ENCODE results near the gene PLEKHG1. TPM values are rescaled to one million over a fixed set of nuclear protein-coding genes. Genes with fewer than 3 reads are reported as not detected.

The PLEKHG1 gene
- total and polyA plus RNA-seq, 11 donors: 2.2 to 27.0 (median 11.3) TPM

DNA sequence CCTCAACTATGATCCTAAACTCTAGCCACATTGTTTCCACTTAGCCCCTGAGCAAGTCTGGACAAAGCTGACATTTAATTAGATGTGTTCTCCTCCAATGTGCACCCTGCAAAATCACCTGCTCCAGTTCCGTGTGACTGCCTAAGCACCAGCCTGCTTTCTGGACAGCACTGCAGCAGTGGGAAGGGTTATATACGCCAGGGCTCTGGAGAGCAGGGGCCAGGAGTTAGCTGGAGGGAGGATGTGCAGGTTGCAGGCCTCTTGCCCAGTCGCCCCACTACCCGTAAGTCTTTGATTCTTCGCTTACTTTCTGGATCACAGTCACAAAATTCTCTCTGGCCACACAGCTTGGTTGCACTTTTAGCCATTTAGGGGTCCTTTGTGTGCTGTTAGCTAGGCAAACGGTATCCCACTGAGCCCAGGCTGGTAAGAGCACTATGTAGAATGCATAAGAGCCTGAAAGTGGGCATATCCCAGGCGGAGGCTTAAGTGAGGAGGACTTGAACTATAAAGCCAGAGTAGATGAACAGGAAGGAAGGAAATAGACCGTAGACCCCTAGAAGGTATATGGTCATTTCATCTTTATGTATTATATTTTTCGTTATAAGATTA is 10.7 kb upstream of the PLEKHG1 start:
- WGBS, 4 donors: 73 to 95% (median 81%) methylated on average over 9 of the region's 9 CpGs
- DNase-seq: no peak
- H3K4me1 ChIP-seq: no peaks in the 10 kb centered on the region
- no peaks in the 10 kb centered on the region for H3K9me3 ChIP-seq
- no peak overlapping the region for H3K27ac ChIP-seq
- TF ChIP-seq, protein P1, sequence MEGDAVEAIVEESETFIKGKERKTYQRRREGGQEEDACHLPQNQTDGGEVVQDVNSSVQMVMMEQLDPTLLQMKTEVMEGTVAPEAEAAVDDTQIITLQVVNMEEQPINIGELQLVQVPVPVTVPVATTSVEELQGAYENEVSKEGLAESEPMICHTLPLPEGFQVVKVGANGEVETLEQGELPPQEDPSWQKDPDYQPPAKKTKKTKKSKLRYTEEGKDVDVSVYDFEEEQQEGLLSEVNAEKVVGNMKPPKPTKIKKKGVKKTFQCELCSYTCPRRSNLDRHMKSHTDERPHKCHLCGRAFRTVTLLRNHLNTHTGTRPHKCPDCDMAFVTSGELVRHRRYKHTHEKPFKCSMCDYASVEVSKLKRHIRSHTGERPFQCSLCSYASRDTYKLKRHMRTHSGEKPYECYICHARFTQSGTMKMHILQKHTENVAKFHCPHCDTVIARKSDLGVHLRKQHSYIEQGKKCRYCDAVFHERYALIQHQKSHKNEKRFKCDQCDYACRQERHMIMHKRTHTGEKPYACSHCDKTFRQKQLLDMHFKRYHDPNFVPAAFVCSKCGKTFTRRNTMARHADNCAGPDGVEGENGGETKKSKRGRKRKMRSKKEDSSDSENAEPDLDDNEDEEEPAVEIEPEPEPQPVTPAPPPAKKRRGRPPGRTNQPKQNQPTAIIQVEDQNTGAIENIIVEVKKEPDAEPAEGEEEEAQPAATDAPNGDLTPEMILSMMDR (IDR thresholded peaks at IDR 0.05): no peak
- no peak for TF ChIP-seq POLR2A (IDR thresholded peaks at IDR 0.05)
- ATAC-seq: no peak
- intact Hi-C loops (cut with DNase I): no loop called here
- H3K36me3 ChIP-seq: no peaks in the 10 kb centered on the region
- H3K27me3 ChIP-seq: peaks cover 0 to 3% (median 0%) of the 10 kb centered on the region in 9 donors
- no peak overlapping the region for H3K4me3 ChIP-seq

DNA sequence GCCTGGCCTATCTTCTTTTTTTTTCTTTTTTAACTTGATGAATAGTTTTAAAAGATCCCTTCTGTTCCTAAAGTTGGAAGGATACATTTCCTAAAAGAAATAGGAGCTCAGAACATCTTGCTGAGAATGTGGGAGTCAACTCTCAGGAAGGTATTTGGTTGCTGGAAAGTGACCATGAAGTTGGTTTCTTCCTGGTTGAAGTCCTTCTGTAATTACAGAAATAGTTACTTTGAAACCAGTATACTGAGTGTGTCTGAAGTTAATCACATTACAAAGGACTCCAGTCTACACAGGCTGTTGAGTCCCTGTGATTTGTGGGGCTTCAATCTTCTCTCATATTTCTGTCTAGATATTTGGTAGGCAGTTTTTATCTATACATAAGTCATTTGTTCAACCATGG is 9.8 kb upstream of the PLEKHG1 start:
- intact Hi-C loops (cut with DNase I): loop anchor here in 2 of 10 donors (10.0 kb wide), 2 partner anchors 215 to 225 kb away; no protein-coding TSS in a partner anchor
- Histone ChIP-seq H3K4me3 (no peak overlapping the region), H3K9me3 (no peaks in the 10 kb centered on the region), H3K36me3 (no peaks in the 10 kb centered on the region), H3K27me3 (peaks cover 0 to 3% (median 0%) of the 10 kb centered on the region in 9 donors), H3K4me1 (no peaks in the 10 kb centered on the region), H3K27ac (no peak overlapping the region)
- no peak for DNase-seq
- no peak for ATAC-seq
- TF ChIP-seq, protein P1 (IDR thresholded peaks at IDR 0.05): no peak
- TF ChIP-seq POLR2A (IDR thresholded peaks at IDR 0.05): no peak

DNA sequence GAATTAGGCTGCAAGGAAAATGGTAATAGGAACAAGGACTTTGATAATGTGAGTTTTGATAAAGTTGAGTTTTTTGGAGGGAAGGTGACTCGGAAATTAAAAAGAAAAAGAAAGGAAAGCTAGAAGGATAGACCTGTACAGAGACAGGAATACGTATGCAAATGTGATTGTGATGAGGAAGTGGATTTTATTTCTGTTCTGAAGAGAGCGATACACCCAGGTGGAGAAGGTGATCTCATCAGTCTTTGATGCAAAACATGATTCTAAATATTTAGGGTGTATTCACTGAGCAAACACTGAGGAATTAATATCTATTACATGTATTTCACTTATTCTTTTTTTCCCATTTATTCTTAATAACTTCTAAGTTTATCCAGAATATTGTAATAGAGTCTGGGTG is 9.2 kb upstream of the PLEKHG1 start:
- no peak for TF ChIP-seq POLR2A (IDR thresholded peaks at IDR 0.05)
- TF ChIP-seq, protein P1 (IDR thresholded peaks at IDR 0.05): no peak
- 91 to 94% (median 92%) methylated on average over 3 of the region's 3 CpGs for WGBS, 4 donors
- DNase-seq (no peak), ATAC-seq (no peak)
- Histone ChIP-seq H3K27ac (no peak overlapping the region), H3K27me3 (peaks cover 0 to 3% (median 0%) of the 10 kb centered on the region in 9 donors), H3K4me1 (no peaks in the 10 kb centered on the region), H3K36me3 (no peaks in the 10 kb centered on the region), H3K4me3 (no peak overlapping the region), H3K9me3 (no peaks in the 10 kb centered on the region)
- intact Hi-C loops (cut with DNase I): loop anchor here in 2 of 10 donors (10.0 kb wide), 2 partner anchors 214 to 224 kb away; no protein-coding TSS in a partner anchor

DNA sequence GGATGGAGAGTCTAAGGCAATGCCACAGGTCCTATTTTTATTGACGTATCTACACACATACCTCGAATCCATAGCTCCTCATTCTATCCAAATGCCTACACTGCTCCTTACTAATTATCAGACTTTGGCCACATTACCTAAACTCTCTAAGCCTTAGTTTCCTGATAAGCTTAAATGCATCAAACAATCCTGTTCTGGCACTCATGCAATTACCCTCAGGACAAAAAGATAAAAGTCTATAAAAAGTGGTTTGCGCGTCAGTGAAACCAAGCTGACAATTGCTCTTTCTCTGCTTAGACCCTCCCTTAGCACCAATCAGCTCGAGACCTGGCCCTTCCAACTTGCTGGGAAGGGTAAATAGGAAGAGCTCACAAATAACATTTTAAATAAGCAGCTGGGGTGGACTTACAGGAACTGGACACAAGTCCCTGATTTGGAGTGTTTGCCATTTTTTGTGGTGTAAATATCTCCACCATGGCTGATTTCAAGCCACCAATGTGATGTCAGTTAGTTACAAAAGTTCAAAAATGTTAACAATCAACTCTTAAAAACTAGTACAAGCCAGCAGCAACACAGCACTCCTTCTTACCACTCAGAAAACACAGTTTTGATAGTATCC is 7.2 kb upstream of the PLEKHG1 start:
- WGBS, 4 donors: 64 to 81% (median 71%) methylated on average over 5 of the region's 5 CpGs
- Histone ChIP-seq H3K27ac (no peak overlapping the region), H3K4me1 (no peaks in the 10 kb centered on the region), H3K9me3 (no peaks in the 10 kb centered on the region), H3K4me3 (no peak overlapping the region), H3K27me3 (peaks cover 0 to 3% (median 0%) of the 10 kb centered on the region in 9 donors), H3K36me3 (no peaks in the 10 kb centered on the region)
- ATAC-seq (peak in 1 of 4 donors; percentile 71), DNase-seq (no peak)
- intact Hi-C loops (cut with DNase I): loop anchor here in 2 of 10 donors (10.0 kb wide), 2 partner anchors 212 to 222 kb away; no protein-coding TSS in a partner anchor
- TF ChIP-seq, protein P1 (IDR thresholded peaks at IDR 0.05): no peak
- no peak for TF ChIP-seq POLR2A (IDR thresholded peaks at IDR 0.05)
